GM10266 (cell line): Measurements from ENCODE around the gene TEX14.

ENCODE experiments used
- DNase-seq: peaks from one replicate; pipeline ENCODE4 v3.0.0; 2012; ENCODE audit errors: extremely low spot score
- TF ChIP-seq, protein P1 (sequence below): IDR thresholded peaks from 2 replicates; pipeline ENCODE4 v1.5.1; 2012; ENCODE audit warnings: mild to moderate bottlenecking, low read depth; ENCODE audit not compliant: control insufficient read depth, insufficient read depth; ENCODE audit errors: missing control alignments

TEX14 gene

DNA sequence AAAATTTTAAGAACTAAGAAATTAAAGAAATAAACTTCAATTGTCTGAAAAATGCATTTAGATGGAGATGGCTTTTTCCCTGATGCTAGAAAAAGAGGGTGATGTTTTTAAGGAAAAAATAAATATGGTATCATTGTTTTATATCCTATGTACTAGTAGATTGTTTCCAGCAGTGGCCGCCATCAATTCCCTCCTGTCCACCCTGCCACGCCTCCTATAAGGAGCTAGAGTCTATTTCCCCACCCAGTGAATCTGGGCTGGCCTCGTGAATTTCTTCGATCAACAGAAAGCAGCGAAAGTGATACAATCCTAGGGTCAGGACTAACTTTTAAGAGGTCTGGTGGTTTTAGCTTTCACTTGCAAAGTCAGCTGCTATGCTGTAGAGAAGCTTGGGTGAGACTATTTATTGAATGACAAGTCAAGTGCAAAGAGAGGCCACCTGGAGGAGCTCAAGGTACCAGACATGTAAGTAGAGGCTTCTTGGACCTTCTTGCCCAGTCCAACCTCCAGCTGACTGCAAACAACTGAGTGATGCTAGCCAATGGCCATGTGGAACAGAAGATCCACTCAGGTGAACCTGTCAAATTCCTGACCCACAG lies 96.6 kb downstream of the TEX14 start:
- TF ChIP-seq, protein P1, sequence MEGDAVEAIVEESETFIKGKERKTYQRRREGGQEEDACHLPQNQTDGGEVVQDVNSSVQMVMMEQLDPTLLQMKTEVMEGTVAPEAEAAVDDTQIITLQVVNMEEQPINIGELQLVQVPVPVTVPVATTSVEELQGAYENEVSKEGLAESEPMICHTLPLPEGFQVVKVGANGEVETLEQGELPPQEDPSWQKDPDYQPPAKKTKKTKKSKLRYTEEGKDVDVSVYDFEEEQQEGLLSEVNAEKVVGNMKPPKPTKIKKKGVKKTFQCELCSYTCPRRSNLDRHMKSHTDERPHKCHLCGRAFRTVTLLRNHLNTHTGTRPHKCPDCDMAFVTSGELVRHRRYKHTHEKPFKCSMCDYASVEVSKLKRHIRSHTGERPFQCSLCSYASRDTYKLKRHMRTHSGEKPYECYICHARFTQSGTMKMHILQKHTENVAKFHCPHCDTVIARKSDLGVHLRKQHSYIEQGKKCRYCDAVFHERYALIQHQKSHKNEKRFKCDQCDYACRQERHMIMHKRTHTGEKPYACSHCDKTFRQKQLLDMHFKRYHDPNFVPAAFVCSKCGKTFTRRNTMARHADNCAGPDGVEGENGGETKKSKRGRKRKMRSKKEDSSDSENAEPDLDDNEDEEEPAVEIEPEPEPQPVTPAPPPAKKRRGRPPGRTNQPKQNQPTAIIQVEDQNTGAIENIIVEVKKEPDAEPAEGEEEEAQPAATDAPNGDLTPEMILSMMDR = peak; percentile 24
- DNase-seq = no peak

DNA sequence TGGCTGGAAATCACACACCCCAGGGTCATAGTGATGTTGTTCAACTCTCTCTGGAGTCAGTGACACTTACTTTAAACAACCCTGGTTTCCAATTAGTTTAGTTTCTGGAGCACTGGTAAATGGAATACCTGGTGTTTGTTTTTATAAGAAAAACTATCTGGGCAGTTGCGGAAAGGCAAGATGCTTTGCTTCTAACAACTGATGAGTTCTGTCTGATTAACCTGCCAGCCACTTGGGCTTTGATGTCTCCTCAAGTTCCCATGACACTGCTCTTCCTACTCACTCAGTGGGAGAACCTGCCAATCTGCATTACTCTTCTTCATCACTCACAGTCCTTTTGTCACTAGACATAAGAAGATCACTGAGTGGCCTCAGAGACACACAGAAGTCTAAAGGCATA lies 98.7 kb downstream of the TEX14 start:
- TF ChIP-seq, protein P1 = no peak
- DNase-seq = no peak

DNA sequence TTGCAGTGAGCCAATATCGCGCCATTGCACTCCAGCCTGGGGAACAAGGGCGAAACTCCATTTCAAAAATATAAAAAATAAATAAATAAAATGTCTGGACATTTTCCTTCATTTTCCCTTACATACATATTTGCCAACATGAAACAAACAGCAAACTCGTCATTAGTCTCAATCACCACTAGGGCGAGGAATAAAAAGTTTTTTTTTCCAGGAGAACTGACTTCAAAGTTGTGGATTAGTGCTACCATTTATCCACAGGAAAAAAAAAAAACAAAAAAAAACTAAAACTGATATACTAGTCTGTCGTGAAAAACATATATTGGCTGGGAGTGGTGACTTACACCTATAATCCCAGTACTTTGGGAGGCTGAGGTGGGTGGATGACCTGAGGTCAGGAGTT lies 100.4 kb downstream of the TEX14 start:
- TF ChIP-seq, protein P1 = no peak
- no peak for DNase-seq

DNA sequence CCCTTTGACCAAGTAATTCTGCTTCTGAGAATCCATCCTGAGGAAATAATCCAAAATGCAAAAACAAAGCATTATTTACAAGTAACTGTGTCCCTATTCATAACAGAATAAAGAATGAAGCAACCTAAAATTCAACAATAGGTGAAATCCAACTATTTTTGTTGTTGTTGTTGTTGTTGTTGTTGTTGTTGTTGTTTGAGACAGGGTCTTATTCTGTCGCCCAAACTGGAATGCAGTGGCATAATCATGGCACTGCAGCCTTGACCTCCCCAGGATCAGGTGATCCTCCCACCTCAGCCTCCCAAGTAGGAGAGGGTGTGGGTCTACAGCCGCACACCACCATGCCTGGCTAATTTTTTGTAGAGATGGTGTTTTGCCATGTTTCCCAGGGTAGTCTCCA lies 101.5 kb downstream of the TEX14 start:
- TF ChIP-seq, protein P1 = no peak
- DNase-seq = no peak

DNA sequence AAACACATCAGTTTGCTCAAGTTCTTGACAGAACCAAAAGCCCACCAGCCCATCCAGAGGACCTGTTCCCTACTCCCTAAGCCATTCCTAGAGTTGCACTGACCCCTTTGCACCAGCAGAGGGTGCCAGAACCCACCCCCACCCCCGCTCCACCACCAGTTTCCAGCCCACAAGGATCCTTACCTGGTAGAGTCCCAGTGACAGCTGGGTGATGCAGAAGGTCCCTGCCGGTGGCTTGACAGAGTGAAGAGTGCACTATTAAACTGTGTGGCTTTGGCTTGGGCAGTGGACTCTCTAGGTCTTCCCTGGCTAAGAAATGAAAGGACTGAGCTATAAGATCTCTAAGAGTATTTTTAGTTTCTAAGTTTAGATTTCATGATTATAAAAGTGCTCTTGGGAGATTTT lies 104.1 kb downstream of the TEX14 start:
- DNase-seq = peak; percentile 72
- TF ChIP-seq, protein P1 = peak; percentile 88

DNA sequence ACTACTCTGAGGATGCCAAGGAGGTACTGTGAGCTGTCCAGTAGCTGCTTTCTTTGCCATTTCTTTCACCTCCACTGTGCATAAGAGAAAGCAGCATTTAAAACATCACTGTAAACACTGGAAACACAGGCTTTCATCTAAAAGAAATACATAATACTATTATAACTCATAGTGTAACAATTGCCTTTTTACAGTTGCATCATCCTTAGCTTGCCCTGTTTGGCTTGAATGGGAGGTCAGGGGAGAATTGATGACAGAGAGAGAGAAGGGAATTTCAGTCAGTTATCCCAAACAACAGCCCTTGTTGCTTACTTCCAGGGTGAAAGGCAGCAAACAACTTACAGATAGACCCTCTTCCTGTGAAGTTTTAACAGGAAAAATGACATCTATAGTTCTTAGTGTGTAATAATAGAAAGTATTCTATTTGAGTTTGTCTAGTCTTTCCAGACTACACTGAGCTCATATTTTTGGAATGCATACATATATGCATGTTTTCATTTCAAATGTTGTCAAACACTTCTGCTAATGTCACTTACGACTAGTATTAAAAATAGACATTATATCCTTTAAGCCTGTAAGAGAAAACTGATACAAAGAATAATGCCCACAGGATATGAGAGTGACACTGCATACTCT lies 105.7 kb downstream of the TEX14 start:
- no peak for DNase-seq
- TF ChIP-seq, protein P1 = no peak

DNA sequence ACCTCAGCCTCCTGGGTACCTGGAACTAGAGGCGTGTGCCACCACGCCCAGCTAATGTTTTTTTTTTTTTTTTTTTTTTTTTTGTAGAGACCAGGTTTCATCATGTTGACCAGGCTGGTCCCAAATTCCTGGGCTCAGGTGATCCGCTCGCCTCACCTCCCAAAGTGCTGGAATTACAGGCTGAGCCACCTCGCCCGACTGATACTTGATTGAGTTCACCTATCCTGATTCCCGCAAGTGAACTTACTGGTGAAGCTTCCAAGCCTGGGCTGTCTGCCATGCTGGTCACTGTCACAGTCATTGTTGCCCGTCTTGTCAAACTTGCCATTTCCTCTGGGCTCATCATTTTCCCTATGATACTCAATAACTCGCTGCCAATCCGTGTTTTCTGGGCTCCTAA lies 106.3 kb downstream of the TEX14 start:
- TF ChIP-seq, protein P1 = no peak

More for the DNA sequence above, 106.3 kb downstream of the TEX14 start:
- DNase-seq = no peak
